Measurements from ENCODE around the gene SPDYE1. TPM values are rescaled to one million over a fixed set of nuclear protein-coding genes. Genes with fewer than 3 reads are reported as not detected.
"Not testable (repeated sequence)": the region's sequence is repeated elsewhere in the genome, so short reads cannot be mapped to it uniquely, and the experiment has no call there.

SPDYE1 gene
- total and polyA plus RNA-seq, 4 donors = 0.71 TPM; not detected in 3

DNA sequence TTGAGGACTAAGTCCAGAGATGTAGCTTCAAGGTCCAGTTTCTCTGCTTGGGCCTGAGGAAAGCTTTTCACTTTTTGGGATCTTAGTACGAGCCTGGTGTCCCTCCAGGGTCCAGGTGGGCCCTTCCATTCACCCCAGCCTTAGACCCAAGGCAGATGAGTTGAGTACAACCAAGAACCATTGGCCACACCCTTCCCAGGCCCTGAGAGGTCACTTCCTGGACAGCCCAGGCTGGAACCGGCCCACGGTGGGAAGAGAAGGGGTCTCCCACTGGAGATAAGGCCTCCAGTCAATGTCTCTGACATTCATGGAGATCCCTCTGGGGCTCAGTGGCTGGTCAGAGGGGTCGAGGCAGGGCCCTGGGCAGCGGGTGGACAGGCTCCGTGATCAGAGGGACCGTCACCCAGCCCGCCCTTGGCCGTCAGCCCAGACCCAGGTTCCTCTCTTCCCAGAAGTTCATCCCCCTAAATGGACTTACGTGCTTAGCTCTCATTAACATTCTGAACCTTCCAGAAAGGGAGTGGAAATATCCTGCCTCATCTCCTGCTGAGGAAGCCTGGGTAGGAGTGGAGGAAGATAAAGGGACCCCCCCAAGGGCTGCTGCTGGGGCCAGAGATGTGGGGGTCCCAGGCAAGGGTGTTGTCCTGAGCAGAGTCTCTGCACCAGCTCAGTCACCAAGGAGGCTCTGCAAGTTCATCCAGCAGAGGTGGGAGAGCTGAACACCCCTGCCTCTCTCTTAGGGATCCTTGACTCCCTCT is 22.8 kb upstream of the SPDYE1 start:
- H3K27ac ChIP-seq (ENCODE audit: low read depth in 1 of 2, low read length in 2 of 2); DNase-seq (ENCODE audit: low spot score): not testable (repeated sequence)
- 91% methylated on average over 10 of the region's 10 CpGs for WGBS

DNA sequence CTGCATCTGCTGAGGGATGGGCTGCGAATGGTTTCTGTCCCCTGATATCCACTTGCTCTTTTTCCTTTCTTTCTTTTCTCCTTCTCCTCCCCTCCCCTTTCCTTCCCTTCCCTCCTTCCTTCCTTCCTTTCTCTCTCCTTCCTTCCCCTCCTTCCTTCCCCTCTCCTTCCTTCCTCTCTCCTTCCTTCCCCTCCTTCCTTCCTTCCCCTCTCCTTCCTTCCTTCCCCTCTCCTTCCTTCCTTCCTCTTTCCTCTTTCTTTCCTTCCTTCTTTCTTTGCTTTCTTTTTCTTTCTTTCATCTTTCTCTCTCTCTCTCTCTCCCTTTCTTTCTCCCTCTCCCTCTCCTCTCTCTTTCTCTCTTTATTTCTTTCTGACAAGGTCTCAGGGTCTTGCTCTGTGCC is 20.2 kb upstream of the SPDYE1 start:
- no peaks in the 10 kb centered on the region for H3K27me3 ChIP-seq (ENCODE audit: control insufficient read depth in 4 of 4, insufficient read depth in 4 of 4, low read length in 3 of 4)
- peaks cover 0 to 2% (median 0%) of the 10 kb centered on the region in 4 donors for H3K4me1 ChIP-seq (ENCODE audit: control insufficient read depth in 4 of 4, insufficient read depth in 4 of 4, low read length in 3 of 4)
- WGBS = 100% methylated on average over 1 of the region's 1 CpG
- no peak overlapping the region for H3K9ac ChIP-seq (ENCODE audit: low read depth in 1 of 2, low read length in 2 of 2)
- H3K27ac ChIP-seq (ENCODE audit: low read depth in 1 of 2, low read length in 2 of 2) = no peak overlapping the region
- H3K9me3 ChIP-seq (ENCODE audit: control insufficient read depth in 4 of 4, low read length in 3 of 4) = no peaks in the 10 kb centered on the region
- no peak overlapping the region for H3K4me3 ChIP-seq (ENCODE audit: low read depth in 1 of 3, low read length in 3 of 3)
- TF ChIP-seq NR2F2 (IDR thresholded peaks at IDR 0.05) (no peak), TAF1 (conservative IDR thresholded peaks at IDR 0.05) (no peak)
- TF ChIP-seq, protein P1, sequence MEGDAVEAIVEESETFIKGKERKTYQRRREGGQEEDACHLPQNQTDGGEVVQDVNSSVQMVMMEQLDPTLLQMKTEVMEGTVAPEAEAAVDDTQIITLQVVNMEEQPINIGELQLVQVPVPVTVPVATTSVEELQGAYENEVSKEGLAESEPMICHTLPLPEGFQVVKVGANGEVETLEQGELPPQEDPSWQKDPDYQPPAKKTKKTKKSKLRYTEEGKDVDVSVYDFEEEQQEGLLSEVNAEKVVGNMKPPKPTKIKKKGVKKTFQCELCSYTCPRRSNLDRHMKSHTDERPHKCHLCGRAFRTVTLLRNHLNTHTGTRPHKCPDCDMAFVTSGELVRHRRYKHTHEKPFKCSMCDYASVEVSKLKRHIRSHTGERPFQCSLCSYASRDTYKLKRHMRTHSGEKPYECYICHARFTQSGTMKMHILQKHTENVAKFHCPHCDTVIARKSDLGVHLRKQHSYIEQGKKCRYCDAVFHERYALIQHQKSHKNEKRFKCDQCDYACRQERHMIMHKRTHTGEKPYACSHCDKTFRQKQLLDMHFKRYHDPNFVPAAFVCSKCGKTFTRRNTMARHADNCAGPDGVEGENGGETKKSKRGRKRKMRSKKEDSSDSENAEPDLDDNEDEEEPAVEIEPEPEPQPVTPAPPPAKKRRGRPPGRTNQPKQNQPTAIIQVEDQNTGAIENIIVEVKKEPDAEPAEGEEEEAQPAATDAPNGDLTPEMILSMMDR (IDR thresholded peaks at IDR 0.05; ENCODE audit: low read depth, low read length, missing input control) = no peak
- no peak for DNase-seq (ENCODE audit: low spot score)
- H3K36me3 ChIP-seq (ENCODE audit: control insufficient read depth in 4 of 4, insufficient read depth in 3 of 4, low read depth in 1 of 4, low read length in 3 of 4) = no peaks in the 10 kb centered on the region

More for the DNA sequence above, 22.8 kb upstream of the SPDYE1 start:
- not testable (repeated sequence) for H3K4me3 ChIP-seq (ENCODE audit: low read depth in 1 of 3, low read length in 3 of 3); H3K9me3 ChIP-seq (ENCODE audit: control insufficient read depth in 4 of 4, low read length in 3 of 4); H3K4me1 ChIP-seq (ENCODE audit: control insufficient read depth in 4 of 4, insufficient read depth in 4 of 4, low read length in 3 of 4); H3K36me3 ChIP-seq (ENCODE audit: control insufficient read depth in 4 of 4, insufficient read depth in 3 of 4, low read depth in 1 of 4, low read length in 3 of 4); H3K27me3 ChIP-seq (ENCODE audit: control insufficient read depth in 4 of 4, insufficient read depth in 4 of 4, low read length in 3 of 4); H3K9ac ChIP-seq (ENCODE audit: low read depth in 1 of 2, low read length in 2 of 2)

DNA sequence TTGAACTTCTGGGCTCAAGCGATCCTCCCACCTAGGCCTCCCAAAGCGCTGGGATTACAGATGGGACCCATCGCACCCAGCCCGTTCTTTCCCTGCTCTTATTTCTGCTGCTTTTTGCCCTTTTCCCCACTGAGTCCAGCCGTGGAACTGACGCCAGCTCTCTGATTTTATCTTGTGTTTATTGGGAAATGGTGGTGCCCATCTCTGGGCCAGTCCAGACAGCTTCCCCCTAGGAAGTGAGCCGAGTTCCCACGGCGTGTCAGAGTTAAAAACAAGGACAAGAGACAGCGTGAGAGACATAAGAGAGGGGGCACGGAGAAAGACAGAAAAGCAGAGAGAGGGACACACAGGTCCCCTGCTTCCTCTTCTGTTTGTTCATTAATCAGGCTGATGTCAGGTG is 19.6 kb upstream of the SPDYE1 start:
- H3K27ac ChIP-seq (ENCODE audit: low read depth in 1 of 2, low read length in 2 of 2); H3K4me3 ChIP-seq (ENCODE audit: low read depth in 1 of 3, low read length in 3 of 3); H3K36me3 ChIP-seq (ENCODE audit: control insufficient read depth in 4 of 4, insufficient read depth in 3 of 4, low read depth in 1 of 4, low read length in 3 of 4); H3K27me3 ChIP-seq (ENCODE audit: control insufficient read depth in 4 of 4, insufficient read depth in 4 of 4, low read length in 3 of 4); DNase-seq (ENCODE audit: low spot score); H3K4me1 ChIP-seq (ENCODE audit: control insufficient read depth in 4 of 4, insufficient read depth in 4 of 4, low read length in 3 of 4); H3K9ac ChIP-seq (ENCODE audit: low read depth in 1 of 2, low read length in 2 of 2); H3K9me3 ChIP-seq (ENCODE audit: control insufficient read depth in 4 of 4, low read length in 3 of 4): not testable (repeated sequence)
- 97% methylated on average over 11 of the region's 11 CpGs for WGBS

DNA sequence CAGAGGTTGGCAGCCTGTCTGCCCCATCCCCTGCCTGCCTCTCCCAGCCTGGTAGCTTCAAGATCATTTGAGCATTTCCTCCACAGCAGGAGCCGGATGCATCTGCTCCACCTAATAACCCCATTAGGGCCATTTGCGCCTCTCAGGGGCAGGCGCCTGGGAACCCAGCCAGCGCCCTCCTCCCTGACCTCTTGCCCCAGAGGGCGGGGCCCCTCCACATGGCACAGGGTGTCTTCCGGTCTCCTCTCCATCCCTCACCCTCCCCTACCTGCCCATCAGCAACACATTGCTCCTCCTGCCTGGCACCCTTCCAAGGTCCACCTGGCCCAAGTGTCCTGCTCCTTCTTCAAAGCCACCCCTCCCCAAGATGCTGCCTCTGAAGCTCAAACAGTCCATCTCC is 14.8 kb upstream of the SPDYE1 start:
- 49% methylated on average over 4 of the region's 6 CpGs for WGBS

DNA sequence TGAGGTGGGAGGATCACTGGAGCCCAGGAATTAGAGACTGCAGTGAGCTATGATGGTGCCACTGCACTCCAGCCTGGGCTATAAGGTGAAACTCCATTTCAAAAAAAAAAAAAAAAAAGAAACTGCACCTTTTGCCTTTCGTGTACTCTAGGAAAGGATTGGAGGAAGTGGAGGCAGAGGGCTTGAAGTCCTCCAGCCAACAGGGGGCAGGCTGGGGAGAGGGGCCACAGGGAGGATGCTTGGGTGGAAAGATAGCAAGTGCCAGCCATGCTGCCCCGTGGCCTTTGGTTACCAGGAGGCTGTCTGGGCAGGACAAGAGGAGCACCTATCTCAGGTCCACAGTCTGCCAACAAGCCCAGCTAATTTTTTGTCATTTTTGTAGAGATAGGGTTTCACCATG is 14.0 kb upstream of the SPDYE1 start:
- not testable (repeated sequence) for H3K36me3 ChIP-seq (ENCODE audit: control insufficient read depth in 4 of 4, insufficient read depth in 3 of 4, low read depth in 1 of 4, low read length in 3 of 4); H3K27ac ChIP-seq (ENCODE audit: low read depth in 1 of 2, low read length in 2 of 2); H3K4me3 ChIP-seq (ENCODE audit: low read depth in 1 of 3, low read length in 3 of 3); DNase-seq (ENCODE audit: low spot score); H3K27me3 ChIP-seq (ENCODE audit: control insufficient read depth in 4 of 4, insufficient read depth in 4 of 4, low read length in 3 of 4); H3K4me1 ChIP-seq (ENCODE audit: control insufficient read depth in 4 of 4, insufficient read depth in 4 of 4, low read length in 3 of 4); H3K9ac ChIP-seq (ENCODE audit: low read depth in 1 of 2, low read length in 2 of 2); H3K9me3 ChIP-seq (ENCODE audit: control insufficient read depth in 4 of 4, low read length in 3 of 4)
- WGBS = 87% methylated on average over 2 of the region's 2 CpGs

More for the DNA sequence above, 14.8 kb upstream of the SPDYE1 start:
- not testable (repeated sequence) for H3K4me1 ChIP-seq (ENCODE audit: control insufficient read depth in 4 of 4, insufficient read depth in 4 of 4, low read length in 3 of 4); H3K9ac ChIP-seq (ENCODE audit: low read depth in 1 of 2, low read length in 2 of 2); H3K9me3 ChIP-seq (ENCODE audit: control insufficient read depth in 4 of 4, low read length in 3 of 4); H3K27me3 ChIP-seq (ENCODE audit: control insufficient read depth in 4 of 4, insufficient read depth in 4 of 4, low read length in 3 of 4); DNase-seq (ENCODE audit: low spot score); H3K36me3 ChIP-seq (ENCODE audit: control insufficient read depth in 4 of 4, insufficient read depth in 3 of 4, low read depth in 1 of 4, low read length in 3 of 4); H3K4me3 ChIP-seq (ENCODE audit: low read depth in 1 of 3, low read length in 3 of 3); H3K27ac ChIP-seq (ENCODE audit: low read depth in 1 of 2, low read length in 2 of 2)
- peak in 1 of 2 donors; percentile 21 for TF ChIP-seq HNF4A (conservative IDR thresholded peaks at IDR 0.05)
